GM12865 (cell line): Measurements from ENCODE around the gene PLAC1.

Experiments
- DNase-seq: peaks from one replicate; pipeline ENCODE4 v3.0.0; 2010; ENCODE audit warnings: low read depth
- H3K4me3 ChIP-seq: 2 replicates; pipeline ENCODE4 v1.5.1; 2011; ENCODE audit warnings: mild to moderate bottlenecking, low read depth, low read length, control low read depth
- TF ChIP-seq, protein P1 (sequence below): IDR thresholded peaks from 2 replicates; pipeline ENCODE4 v1.5.1; 2011; ENCODE audit warnings: low read length, control low read depth, low read depth, inconsistent platforms; ENCODE audit not compliant: insufficient read depth; ENCODE audit errors: missing control alignments

The PLAC1 gene

DNA sequence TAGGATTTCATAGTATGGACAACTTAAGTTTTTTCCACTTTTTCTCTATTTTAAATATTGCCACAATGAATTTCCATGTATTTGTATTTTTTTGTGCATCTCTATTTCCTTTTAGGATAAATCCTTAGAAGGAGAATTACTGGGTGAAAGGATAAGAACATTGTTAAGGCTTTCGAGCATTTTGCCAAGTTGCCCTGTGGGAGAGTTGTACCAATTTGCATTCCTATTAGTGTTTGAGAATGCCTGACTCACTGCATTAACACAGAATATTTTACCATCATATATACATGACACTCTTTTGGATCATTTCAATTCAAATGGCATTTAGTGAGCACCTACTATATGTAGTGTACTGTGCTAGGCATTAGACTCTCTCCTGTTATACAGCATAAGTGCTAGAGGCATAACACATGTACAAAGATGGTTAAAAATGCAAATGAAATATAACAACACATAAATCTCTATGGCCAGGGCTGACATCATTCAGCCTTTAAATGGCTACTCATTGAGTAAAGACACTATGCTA, 57.0 kb downstream of the PLAC1 start:
- no peak overlapping the region for H3K4me3 ChIP-seq
- no peak for DNase-seq
- TF ChIP-seq, protein P1, sequence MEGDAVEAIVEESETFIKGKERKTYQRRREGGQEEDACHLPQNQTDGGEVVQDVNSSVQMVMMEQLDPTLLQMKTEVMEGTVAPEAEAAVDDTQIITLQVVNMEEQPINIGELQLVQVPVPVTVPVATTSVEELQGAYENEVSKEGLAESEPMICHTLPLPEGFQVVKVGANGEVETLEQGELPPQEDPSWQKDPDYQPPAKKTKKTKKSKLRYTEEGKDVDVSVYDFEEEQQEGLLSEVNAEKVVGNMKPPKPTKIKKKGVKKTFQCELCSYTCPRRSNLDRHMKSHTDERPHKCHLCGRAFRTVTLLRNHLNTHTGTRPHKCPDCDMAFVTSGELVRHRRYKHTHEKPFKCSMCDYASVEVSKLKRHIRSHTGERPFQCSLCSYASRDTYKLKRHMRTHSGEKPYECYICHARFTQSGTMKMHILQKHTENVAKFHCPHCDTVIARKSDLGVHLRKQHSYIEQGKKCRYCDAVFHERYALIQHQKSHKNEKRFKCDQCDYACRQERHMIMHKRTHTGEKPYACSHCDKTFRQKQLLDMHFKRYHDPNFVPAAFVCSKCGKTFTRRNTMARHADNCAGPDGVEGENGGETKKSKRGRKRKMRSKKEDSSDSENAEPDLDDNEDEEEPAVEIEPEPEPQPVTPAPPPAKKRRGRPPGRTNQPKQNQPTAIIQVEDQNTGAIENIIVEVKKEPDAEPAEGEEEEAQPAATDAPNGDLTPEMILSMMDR: no peak

DNA sequence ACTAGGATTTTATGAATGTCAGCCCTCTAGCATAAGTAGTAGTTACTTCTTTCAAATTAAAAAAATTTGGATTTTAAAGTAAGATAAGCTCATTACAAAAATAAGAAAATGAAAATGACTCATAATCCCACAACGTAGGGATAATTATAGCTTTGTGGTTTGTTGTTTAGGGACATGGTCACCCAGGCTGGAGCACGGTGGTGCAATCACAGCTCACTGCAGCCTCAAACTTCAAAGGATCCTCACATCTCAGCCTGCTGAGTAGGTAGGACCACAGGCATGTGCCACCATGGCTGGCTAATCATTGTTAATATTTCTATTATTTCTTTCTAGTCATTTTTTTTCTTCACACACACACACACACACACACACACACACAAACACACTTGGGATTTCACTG, 57.6 kb downstream of the PLAC1 start:
- DNase-seq: peak; percentile 36
- TF ChIP-seq, protein P1: no peak
- no peak overlapping the region for H3K4me3 ChIP-seq

DNA sequence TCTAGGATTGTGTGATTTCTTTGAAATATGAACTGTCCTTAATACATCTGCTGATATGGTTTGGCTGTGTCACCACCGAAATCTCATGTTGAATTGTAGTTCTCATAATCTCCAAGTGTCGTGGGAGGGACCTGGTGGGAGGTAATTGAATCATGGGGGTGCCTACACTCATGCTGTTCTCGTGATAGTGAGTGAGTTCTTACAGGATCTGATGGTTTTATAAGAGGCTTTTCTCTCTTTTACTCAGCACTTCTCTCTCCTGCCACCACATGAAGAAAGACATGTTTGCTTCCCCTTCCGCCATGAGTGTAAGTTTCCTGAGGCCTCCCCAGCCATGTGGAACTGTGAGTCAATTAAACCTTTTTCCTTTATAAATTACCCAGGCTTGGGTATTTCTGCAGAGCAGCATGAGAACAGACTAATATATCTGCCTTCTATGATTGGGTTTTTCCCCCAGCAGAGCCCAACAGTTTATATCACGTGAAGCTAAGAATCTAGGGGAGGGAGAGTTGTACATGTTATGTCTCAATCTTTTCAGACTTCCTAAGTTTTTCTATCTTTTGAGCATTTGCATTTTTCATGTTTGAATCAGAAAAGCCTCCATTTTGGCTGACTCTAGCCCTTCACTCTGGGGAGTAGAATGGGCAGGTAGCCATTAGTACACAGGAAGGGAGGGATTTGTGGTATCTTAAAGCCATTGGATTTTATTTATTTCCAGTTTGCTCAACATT, 58.9 kb downstream of the PLAC1 start:
- TF ChIP-seq, protein P1: no peak
- H3K4me3 ChIP-seq: no peak overlapping the region
- peak; percentile 61 for DNase-seq

DNA sequence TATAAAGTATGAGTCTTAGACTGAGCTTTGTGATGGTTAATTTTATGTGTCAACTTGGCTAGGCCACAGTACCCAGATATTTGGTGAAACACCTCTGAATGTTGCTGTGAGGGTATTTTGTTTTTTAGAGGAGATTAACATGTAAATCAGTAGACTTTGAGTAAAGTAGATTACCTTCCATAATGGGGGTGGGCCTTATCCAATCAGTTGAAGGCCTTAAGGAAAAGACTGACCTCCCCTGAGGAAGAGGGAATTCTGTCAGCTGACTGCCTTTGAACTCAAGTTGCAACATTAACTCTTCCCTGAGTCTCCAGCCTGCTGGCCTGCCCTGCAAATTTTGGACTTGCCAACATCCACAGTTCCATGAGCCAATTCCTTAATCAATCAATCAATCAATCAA, 66.0 kb downstream of the PLAC1 start:
- DNase-seq: no peak
- H3K4me3 ChIP-seq: no peak overlapping the region
- TF ChIP-seq, protein P1: no peak

DNA sequence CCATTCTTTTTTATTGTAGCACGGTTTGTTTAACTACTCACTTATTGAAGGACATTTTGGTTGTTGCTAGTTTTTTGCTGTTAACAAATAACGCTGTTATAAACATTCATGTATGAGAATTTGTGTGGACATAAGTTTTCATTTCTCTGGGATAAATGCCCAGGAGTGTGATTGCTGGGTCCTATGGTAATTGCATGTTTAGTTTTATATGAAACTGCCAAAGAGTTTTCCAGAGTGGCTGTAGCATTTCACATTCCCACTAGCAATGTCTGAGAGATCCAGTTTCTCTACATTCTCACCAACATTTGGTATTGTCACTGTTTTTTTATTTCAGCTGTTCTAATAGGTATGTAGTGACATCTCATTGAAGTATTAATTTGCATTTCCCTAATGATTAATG, 66.8 kb downstream of the PLAC1 start:
- DNase-seq: no peak
- H3K4me3 ChIP-seq: no peak overlapping the region
- TF ChIP-seq, protein P1: no peak

DNA sequence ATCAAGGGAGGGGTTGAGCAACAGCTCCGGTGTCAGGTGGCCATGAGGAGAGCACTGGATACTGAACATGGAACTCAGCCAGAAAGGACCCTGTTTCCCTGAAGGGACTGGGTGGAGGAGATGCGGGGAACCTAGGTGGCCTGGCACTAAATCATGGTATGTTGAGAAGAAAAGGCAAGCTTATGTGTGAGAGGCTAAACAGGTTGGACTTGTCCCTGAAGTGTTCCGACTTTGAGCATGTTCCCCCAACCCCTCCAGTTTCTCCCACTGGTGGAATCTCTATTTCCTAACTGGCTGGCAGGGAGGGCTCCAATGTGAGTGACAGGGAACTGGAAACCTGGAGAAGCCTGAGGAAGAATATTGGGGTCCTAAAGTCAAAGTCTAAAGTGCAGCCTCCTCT, 69.5 kb downstream of the PLAC1 start:
- TF ChIP-seq, protein P1: no peak
- H3K4me3 ChIP-seq: no peak overlapping the region
- DNase-seq: no peak

DNA sequence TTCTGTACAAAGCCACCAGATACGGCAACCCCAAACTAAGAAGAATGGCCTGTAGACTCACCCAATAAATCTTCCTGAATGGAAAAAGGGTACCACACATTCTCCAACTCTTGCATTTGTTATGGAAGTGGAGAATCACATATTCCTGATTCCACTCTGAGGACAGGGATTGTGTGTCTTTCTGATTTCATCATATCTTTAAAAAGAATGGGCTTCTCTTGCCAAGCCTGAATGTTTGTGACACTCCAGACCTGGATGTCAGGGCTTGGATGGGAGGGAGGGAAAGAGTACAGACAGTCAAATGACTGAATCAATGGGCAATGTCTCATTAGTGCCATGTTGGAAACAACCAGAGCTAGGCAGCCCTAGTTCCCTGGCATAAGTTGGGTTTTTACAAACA, 77.4 kb downstream of the PLAC1 start:
- no peak for DNase-seq
- TF ChIP-seq, protein P1: no peak
- no peak overlapping the region for H3K4me3 ChIP-seq
